OCI-LY3 (cell line): Measurements from ENCODE around the gene ACADVL.
"Not testable (repeated sequence)": the region's sequence is repeated elsewhere in the genome, so short reads cannot be mapped to it uniquely, and the experiment has no call there.

Experiments
- H2AFZ ChIP-seq: fragments of 200-600, 300-600 bp; shearing (Covaris generic); 2 replicates; pipeline ENCODE4 v1.6.0; 2014; ENCODE audit warnings: antibody characterized with exemption, low read depth, low read length
- H3K27ac ChIP-seq: fragments of 200-600, 300-600 bp; sonication (generic); 2 replicates; pipeline ENCODE4 v1.5.1; 2014; ENCODE audit warnings: mild to moderate bottlenecking, low read length, moderate library complexity, mixed read lengths
- H3K27me3 ChIP-seq: fragments of 200-600, 300-600 bp; sonication (generic); 2 replicates; pipeline ENCODE4 v1.6.1; 2014; ENCODE audit warnings: low read depth, low read length, mixed read lengths
- H3K36me3 ChIP-seq: fragments of 200-600, 300-600 bp; sonication (generic); replicated peaks from 2 replicates; pipeline ENCODE3; 2014; ENCODE audit warnings: low read depth, low read length, mixed read lengths
- H3K4me1 ChIP-seq: fragments of 300-600, 200-600 bp; sonication (generic); 2 replicates; pipeline ENCODE4 v1.6.1; 2014; ENCODE audit warnings: low read length, mixed read lengths
- H3K4me2 ChIP-seq: fragments of 200-600, 300-600 bp; sonication (generic); 2 replicates; pipeline ENCODE4 v1.6.1; 2014; ENCODE audit warnings: low read length, mixed read lengths
- H3K4me3 ChIP-seq: fragments of 300-600, 200-600 bp; sonication (generic); 2 replicates; pipeline ENCODE4 v1.5.1; 2014; ENCODE audit warnings: antibody characterized with exemption, mild to moderate bottlenecking, low read length, moderate library complexity
- H3K79me2 ChIP-seq: fragments of 300-600, 200-600 bp; shearing (Covaris generic); 2 replicates; pipeline ENCODE4 v1.6.1; 2014; ENCODE audit warnings: mild to moderate bottlenecking, low read length, mixed read lengths
- H3K9ac ChIP-seq: fragments of 300-600, 200-600 bp; shearing (Covaris generic); 2 replicates; pipeline ENCODE4 v1.6.0; 2014; ENCODE audit warnings: mild to moderate bottlenecking, low read length, moderate library complexity
- H3K9me3 ChIP-seq: fragments of 200-600, 300-600 bp; shearing (Covaris generic); 2 replicates; pipeline ENCODE4 v1.6.1; 2014; ENCODE audit warnings: low read length, mixed read lengths; ENCODE audit not compliant: insufficient read depth
- H4K20me1 ChIP-seq: fragments of 200-600, 300-600 bp; sonication (generic); 2 replicates; pipeline ENCODE4 v1.6.1; 2016; ENCODE audit warnings: low read length, mixed read lengths; ENCODE audit not compliant: insufficient read depth
- EZH2phosphoT487 ChIP-seq: fragments of 200-600 bp; shearing (Covaris generic); IDR thresholded peaks from 2 replicates; pipeline ENCODE4 v1.6.1; 2018; ENCODE audit warnings: antibody characterized with exemption, mixed run types, low read depth
- TF ChIP-seq, protein P1 (sequence below): fragments of 200-600, 300-600 bp; sonication (generic); IDR thresholded peaks from 2 replicates; pipeline ENCODE4 v1.5.1; 2014; ENCODE audit warnings: antibody characterized with exemption, low read length, low read depth

Gene ACADVL

DNA sequence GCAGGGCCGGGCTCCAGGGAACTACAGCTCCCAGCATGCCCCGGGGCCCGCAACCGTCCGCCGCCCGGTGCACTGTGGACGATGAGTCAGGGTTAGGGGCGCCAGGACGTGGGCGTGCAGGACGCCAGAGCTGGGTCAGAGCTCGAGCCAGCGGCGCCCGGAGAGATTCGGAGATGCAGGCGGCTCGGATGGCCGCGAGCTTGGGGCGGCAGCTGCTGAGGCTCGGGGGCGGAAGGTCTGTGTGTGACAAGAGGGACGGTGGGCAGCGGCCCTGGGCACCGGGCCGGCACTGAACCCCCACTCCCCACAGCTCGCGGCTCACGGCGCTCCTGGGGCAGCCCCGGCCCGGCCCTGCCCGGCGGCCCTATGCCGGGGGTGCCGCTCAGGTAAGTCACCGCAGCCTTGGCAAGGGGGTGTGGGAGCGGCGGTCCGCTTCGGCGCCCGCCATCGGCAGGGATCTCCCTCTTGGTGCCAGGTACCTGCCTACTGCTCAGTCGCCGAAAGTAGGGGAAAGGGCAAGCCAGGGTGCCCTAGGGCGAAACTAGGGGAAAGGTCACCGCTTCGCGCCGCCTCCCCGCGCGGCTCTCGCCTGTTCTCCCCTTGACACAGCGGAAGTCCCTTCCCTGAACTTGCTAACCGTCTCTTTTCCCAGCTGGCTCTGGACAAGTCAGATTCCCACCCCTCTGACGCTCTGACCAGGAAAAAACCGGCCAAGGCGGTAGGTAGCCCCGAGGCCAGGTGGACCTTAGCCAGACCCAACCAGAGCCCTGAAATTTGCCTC, at the start of gene ACADVL, which contains the start of gene DLG4:
Gene ACADVL (plus strand): TSS at position 127 of the 781 bp plus-strand sequence. CDS start 47 bp downstream, at position 174.
Gene DLG4 (minus strand): TSS at position 25 of the 781 bp plus-strand sequence.
- Histone ChIP-seq H3K9me3 (no peaks in the 10 kb centered on the region), H3K4me3 (peak within 1 kb of the TSS; percentile 97), H3K36me3 (peaks cover 7% of the 10 kb centered on the region), H3K4me1 (peaks cover 38% of the 10 kb centered on the region), H3K79me2 (0 out of 2 replicates have a peak, but pooled peaks cover 4% of the 10 kb centered on the region), H3K9ac (peak within 1 kb of the TSS; percentile 91), H3K27ac (peak within 1 kb of the TSS; percentile 56), H2AFZ (peak within 1 kb of the TSS; percentile 71; the same call in 1 of the 2 replicates), H3K4me2 (peak within 1 kb of the TSS; percentile 98), H4K20me1 (no peaks in the 10 kb centered on the region), H3K27me3 (no peaks in the 10 kb centered on the region)
- TF ChIP-seq, protein P1, sequence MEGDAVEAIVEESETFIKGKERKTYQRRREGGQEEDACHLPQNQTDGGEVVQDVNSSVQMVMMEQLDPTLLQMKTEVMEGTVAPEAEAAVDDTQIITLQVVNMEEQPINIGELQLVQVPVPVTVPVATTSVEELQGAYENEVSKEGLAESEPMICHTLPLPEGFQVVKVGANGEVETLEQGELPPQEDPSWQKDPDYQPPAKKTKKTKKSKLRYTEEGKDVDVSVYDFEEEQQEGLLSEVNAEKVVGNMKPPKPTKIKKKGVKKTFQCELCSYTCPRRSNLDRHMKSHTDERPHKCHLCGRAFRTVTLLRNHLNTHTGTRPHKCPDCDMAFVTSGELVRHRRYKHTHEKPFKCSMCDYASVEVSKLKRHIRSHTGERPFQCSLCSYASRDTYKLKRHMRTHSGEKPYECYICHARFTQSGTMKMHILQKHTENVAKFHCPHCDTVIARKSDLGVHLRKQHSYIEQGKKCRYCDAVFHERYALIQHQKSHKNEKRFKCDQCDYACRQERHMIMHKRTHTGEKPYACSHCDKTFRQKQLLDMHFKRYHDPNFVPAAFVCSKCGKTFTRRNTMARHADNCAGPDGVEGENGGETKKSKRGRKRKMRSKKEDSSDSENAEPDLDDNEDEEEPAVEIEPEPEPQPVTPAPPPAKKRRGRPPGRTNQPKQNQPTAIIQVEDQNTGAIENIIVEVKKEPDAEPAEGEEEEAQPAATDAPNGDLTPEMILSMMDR = no peak
- no peak for TF ChIP-seq EZH2phosphoT487

DNA sequence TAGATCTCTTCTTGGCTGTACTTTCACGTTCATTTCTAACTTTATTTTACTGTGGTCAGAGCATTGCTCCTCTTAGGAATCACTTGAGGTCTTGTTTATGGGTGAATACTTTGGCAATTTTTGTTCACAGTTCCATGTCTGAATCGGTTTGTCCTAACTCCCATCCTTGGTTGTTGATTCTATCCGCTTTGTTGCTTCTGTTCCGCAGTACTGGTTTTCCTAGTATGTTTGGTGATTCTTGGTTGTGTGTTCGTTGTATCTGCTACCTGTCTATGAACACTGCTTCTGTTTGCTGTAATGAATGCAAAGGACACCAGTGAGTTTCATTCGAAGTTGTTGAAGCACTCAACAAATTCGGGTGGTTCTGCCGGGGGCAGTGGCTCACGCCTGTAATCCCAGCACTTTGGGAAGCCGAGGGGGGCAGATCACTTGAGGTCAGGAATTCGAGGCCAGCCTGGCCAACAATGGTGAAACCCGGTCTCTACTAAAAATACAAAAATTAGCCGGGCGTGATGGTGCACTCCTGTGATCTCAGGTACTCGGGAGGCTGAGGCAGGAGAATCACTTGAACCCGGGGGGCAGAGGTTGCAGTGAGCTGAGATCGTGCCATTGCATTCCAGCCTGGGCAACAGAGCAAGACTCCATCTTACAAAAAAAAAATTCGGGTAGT, 47.1 kb upstream of the ACADVL start:
- H4K20me1 ChIP-seq, H3K9ac ChIP-seq, H3K27ac ChIP-seq, H3K4me2 ChIP-seq, H3K79me2 ChIP-seq, H2AFZ ChIP-seq, H3K9me3 ChIP-seq, H3K27me3 ChIP-seq, H3K36me3 ChIP-seq, H3K4me1 ChIP-seq, H3K4me3 ChIP-seq: not testable (repeated sequence)

DNA sequence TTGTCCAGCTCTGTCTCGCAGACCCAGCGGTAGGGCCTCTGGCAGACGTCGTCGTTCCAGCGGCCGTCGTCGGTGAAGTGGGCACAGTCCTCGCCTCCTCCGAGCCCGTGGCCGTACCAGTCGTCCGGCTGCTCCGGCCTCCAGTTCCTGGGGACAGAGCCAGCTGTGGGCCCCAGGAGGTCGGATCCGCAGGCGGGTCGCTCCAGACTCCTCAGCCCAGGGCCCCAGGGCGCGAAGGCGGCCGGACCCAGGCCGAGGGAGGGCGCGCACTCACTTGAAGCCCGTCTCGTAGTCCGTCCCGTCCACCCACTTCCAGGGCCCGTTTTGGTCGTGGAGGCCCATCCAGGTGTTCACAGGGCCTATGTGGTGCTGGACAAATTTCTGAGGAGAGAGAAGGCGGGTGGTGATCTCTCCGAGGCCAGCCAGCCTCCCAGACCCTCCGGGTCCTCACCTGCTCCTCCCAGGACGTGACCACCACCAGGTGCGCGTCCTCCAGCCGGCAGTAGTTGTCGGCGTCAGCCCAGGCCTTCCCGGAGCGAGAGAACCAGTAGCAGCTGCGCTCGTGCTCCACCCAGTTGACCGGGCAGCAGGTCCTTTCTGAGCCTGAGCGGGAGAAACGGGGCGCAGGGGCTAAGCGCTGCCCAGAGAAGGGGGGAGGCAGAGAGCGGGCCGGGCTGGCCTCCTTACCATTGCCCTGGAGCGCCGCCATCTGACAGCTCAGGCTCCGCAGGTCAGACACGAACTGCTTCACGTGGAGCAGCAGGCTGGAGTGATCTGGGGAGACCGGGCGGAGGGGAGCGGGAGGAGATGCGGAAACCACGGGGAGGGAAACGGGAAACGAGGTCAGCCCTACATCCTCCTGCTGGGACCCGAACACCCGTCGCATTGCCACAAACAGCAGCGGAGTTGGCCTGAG, 45.8 kb upstream of the ACADVL start:
- Histone ChIP-seq H3K9ac (no peak overlapping the region), H3K4me1 (peaks cover 5% of the 10 kb centered on the region), H3K27me3 (no peaks in the 10 kb centered on the region), H3K27ac (no peak overlapping the region), H4K20me1 (no peaks in the 10 kb centered on the region), H3K9me3 (no peaks in the 10 kb centered on the region), H3K4me3 (no peak overlapping the region), H3K36me3 (no peaks in the 10 kb centered on the region), H3K4me2 (no peak overlapping the region), H2AFZ (no peak overlapping the region), H3K79me2 (no peaks in the 10 kb centered on the region)
- TF ChIP-seq, protein P1 = no peak
- no peak for TF ChIP-seq EZH2phosphoT487

DNA sequence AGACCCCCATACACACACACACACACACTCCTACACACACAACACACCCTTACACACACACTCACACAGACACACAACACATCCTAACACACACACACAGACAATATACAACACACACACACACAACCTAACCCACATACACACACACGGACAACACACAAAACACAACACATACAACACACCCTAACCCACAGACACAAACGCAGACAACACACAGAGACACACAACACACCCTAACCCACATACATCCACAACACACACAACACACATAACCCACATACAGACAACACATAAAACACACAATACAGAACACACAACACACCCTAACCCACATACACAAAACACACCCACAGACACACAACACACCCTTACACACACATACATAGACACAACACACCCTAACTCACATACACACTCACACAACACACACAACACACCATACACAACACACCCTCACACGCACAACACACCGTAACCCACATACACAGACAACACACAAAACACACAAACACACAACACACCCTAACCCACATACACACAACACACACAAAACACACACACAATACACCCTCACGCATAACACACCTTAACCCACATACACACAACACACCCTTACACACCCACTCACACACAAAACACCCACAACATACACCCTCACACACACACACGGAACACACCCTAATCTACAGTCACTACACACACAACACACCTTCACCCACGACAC, 45.0 kb upstream of the ACADVL start:
- no peaks in the 10 kb centered on the region for H4K20me1 ChIP-seq
- no peaks in the 10 kb centered on the region for H3K36me3 ChIP-seq
- no peaks in the 10 kb centered on the region for H3K27me3 ChIP-seq
- H3K4me2 ChIP-seq = no peak overlapping the region
- no peak overlapping the region for H2AFZ ChIP-seq
- no peaks in the 10 kb centered on the region for H3K9me3 ChIP-seq
- H3K9ac ChIP-seq = no peak overlapping the region
- H3K4me1 ChIP-seq = peaks cover 5% of the 10 kb centered on the region
- H3K27ac ChIP-seq = no peak overlapping the region
- no peak for TF ChIP-seq EZH2phosphoT487
- TF ChIP-seq, protein P1 = no peak
- no peak overlapping the region for H3K4me3 ChIP-seq
- no peaks in the 10 kb centered on the region for H3K79me2 ChIP-seq
